Measurements from ENCODE around the gene RNF214.

Gene RNF214

GRCh38 chr11:117282956-117283355 is 50.5 kb downstream of the RNF214 start:
- DNase-seq (ENCODE audit: low read depth in 2 of 2): no peak

DNA sequence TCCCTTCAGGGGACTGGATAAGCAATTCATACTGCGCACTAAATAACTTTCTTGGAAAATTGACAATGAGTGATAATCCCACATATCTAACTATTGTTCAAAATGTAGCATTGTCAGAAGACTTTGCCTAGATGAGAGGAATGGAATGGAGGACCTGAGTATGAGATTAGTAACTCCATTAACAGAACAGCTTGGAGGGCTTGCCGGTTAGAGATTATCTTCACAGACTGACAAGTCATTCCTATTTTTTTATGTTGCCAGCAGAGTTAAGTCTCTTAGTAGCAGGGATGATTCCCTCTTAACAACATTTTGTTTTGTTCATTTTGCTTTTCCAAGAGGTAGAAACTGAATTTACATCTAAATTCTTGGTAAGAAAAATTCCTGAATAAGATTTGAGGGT is 51.6 kb downstream of the RNF214 start:
- no peak for DNase-seq (ENCODE audit: low read depth in 2 of 2)

DNA sequence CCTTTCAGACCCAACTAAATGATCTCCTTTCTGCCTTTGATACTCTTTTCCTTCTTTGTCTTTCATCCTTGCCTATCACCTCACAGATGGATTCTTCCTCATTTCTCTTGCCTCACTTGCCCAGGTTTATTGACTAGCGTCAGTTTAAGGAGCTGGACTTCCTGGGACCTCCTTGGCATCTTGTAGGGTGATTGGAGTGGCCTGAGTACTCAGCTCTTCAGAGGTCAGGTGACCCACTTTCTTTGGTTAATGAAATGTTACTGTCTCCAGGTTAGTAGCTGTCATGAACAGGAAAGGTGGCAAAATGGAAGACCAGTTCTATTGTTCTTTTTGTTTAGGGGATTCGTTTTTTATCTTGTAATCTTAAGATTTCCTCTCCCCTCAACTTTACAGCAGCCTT is 54.1 kb downstream of the RNF214 start:
- no peak for DNase-seq (ENCODE audit: low read depth in 2 of 2)

DNA sequence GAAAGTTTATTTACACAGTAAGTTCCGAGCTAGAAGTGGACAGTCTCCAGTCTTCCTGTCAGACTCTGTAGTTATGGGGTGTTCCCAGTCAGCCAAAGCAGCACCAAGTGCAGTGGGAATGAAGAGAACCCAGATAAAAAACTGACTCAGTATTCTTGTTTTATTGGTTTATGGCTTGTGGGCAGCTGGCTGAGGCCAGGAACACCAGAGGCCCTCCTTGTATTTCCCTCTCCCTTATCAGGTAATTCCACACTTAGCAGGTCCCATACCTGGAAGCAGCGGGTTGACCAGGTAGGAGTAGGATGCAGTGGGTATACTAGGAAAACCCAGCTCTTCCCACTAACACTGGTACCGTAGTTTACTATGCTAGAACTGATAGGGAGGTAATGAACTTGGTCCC is 55.2 kb downstream of the RNF214 start:
- DNase-seq (ENCODE audit: low read depth in 2 of 2): no peak

GRCh38 chr11:117289795-117290194 is 57.3 kb downstream of the RNF214 start:
- no peak for DNase-seq (ENCODE audit: low read depth in 2 of 2)

DNA sequence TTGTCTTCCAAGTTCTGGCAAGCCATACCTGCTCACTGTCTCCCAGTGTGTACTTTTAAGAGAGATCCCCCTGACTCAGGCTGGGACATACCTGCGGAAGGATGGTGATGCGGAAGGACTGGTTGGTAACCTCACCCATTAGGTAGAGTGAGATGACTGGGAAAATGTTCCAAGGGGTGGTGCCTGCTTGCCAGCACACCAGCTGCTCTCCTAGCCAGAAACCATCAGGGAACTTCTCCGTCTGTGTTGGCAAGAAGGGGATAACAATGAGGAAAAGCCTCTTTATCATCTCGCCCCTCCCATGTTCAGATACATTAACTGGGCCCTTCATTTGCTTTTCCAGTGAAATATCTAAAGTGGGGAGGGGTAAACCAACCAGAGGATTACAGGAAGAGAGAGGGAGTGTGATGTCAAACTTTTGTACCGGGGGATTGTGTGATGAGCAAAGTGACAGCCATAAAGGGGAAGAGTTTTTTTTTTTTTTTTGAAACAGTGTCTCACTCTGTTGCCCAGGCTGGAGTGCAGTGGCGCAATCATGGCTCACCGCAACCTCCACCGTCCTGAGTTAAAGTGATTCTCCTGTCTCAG is 58.4 kb downstream of the RNF214 start, which contains the start of gene BACE1-AS:
TSS of gene BACE1-AS (plus strand) at position 538 of the 588 bp plus-strand sequence.
- DNase-seq (ENCODE audit: low read depth in 2 of 2): no peak

GRCh38 chr11:117292616-117293015 is 60.1 kb downstream of the RNF214 start:
- DNase-seq (ENCODE audit: low read depth in 2 of 2): no peak

DNA sequence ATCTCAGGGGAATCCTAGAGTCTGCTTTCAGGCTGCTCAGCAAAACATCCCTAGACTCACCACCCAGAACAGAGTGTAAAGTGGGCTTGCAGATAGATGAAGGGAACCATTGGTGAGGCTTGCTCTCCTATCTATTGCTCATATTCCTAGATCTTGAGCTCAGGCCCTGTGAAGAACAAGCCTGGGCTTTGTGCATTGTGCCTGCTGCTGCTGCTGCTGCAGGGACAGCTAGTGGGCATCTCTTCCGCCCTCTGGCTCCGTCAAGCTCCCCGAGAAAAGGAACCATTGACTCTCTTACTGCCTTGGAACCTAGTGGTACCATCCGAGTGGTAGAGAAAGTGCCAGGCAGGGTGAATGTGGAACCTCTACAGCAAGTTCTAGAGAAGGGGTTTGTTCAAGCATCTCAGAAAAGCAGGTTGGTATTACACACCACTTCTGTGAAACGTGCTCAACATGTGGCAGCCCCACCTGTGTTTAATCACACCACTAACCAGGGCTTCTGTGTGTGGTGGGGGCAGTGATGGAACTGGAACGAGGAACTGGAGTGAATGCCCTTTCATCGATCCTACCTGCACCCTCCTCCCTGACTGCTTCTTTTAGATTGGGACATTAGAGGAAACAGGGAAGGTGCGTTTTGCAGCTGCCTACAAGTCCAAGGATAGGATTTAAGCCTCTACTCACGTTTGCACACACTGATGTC is 63.1 kb downstream of the RNF214 start:
- no peak for DNase-seq (ENCODE audit: low read depth in 2 of 2)

DNA sequence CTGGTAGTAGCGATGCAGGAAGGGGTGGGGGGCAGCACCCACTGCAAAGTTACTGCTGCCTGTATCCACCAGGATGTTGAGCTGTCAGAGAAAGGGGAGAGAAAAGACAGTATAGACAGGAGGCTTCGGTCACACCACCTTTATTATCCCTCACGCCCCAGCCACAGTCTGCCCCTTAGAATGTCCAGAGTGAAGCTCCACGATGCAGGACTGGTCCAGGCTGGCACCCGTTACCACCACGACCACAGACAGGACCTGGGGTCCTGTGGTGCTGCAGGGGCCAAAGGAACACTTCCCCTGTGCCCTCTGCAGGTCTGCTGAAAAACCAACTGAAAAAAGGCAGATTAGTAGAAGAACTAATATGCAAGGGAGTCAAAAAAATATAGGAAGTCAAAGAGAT is 64.4 kb downstream of the RNF214 start:
- no peak for DNase-seq (ENCODE audit: low read depth in 2 of 2)

- DNase-seq (ENCODE audit: low read depth in 2 of 2): no peak
Measured at GRCh38 chr11:117298195-117298594, 65.7 kb downstream of the RNF214 start.

DNA sequence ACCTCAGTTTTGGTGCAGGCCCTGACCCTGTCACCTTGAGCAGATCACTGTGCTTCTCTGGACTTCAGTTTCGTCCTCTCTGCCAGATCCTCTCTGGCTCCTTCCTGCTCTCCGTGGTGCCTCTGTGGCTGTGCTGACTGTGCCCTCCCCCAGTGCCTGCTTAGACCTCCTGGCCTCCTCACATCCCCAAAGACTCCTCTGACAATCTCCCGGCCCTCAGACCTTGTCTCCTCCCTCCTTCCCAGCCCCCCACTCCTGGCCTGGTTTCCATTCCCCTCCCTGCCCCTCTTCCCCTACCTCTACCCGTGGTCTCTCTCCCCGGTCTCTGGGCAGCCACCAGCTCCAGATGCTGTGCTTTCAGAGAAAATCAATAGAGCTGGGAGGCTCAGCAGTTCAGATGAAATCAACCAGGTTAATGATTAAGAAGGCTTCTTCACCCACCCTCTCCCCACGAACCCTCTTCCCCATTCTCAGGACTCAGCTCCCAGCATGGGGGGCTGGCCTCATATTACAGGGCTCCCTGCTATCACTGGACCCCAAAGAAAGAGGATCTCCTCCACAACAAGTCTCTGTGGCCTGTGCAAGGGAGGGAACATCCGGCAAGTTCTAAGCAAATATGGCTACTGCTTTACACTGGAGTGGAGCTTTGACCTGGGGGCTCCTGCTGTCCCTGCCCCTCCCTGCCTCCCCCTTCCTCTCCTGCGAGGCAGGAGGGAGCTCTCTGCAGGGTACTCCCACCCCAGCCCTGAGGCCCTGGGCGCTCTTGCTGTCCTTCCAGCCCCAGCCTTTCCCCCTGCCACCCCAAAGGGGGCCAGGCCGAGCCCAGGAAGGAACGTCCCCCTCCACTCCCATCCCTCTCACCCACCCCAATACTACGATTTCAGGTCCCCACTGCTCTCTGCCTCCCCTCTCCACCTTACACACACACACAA is 67.1 kb downstream of the RNF214 start:
- no peak for DNase-seq (ENCODE audit: low read depth in 2 of 2)

DNA sequence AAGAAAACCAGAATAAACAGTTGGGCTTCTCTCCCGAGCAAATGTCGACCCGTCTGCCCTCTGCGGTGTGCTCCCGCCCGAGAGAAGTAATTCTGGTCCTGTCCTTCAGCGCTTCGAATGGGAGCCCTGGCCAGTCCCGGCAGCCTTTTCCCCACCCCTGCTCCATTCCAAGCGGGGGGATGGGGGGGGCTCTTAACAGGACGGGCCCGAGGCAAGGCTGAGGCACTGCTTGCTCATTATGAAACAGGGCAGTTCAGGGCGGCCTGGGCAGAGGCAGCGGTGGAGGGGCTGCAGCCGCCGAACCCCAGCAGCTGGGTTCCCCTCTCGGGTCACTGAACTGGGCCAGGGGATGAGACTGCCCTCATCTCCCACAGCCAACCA is 67.8 kb downstream of the RNF214 start:
- DNase-seq (ENCODE audit: low read depth in 2 of 2): no peak

DNA sequence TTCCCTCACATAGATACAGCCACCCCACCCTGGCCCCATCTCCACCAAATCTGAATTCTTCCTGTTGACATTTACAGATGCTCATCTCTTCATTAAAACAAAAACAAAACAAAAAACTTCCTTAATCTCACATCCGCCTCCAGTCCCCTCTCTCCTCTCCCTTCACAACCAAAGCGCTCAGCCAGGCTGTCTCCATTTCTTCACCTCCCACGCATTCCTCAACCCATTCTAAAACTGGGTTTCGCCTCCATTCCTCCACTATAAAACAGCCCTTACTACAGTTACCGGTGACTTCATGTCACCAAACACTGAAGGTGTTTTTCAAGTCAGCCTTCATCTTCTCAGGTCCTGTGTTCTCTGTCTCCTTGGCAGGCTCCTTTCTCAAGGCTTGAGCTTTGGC is 68.3 kb downstream of the RNF214 start:
- DNase-seq (ENCODE audit: low read depth in 2 of 2): no peak

DNA sequence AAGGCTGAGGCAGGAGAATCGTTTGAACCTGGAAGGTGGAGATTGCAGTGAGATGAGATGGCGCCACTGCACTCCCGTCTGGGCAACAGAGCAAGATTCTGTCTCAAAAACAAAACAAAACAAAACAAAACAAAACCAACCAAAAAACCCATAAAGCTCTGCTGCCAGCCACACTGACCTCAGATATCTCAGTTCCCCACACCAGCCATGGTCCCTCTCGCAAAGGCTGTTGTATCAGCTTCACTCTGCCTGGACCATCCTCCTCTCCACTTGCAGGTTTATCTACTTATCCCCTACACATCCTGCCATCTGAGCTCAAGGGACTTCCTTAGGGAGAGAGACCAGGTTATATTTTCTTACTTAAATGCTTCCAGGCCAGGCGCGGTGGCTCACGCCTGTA is 69.8 kb downstream of the RNF214 start:
- DNase-seq (ENCODE audit: low read depth in 2 of 2): no peak

DNA sequence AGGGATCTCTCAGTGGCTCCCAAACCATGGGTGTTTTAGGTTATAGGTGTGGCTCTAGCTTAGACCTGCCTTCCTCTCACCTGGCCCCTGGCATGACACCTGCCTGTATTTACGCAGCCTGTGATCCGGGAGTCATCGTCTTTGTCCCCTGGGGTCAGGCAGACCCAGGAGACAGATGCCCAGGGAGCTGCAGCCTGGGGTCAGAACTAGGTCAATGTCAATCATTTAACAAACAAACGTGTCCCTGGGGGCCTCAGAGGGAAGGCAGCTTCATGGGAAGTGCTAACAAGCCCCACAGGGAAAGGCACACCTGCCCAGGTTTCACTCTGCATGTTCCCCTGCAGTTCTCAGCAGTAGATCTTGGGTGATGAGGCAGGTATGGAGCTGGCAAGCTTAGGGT is 70.6 kb downstream of the RNF214 start:
- DNase-seq (ENCODE audit: low read depth in 2 of 2): no peak

- DNase-seq (ENCODE audit: low read depth in 2 of 2): no peak
Measured at GRCh38 chr11:117303646-117304315, 71.3 kb downstream of the RNF214 start.

DNA sequence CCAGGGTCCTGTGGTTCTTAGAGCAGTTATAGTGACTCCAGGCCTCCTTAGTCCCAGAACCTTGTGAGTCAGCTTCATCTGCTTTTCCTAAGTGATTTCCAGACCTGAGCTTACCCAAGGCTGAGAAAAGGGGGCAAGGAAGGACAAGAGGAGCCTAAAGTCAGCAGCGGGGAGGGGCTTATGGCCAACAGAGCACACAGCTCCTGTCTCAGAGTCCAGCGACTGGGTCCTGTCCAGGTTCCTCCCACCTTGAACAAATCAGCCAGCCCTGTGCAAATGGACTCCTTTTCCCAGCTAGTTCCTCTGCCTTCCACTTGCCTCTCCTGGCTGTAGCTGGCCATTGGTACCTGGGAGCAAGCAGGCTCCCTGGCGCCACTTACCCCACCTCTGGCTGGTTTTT is 72.7 kb downstream of the RNF214 start:
- DNase-seq (ENCODE audit: low read depth in 2 of 2): no peak

- DNase-seq (ENCODE audit: low read depth in 2 of 2): no peak
Measured at GRCh38 chr11:117309310-117309709, 76.8 kb downstream of the RNF214 start.

- DNase-seq (ENCODE audit: low read depth in 2 of 2): no peak
Measured at GRCh38 chr11:117313091-117313490, 80.6 kb downstream of the RNF214 start.

GRCh38 chr11:117313828-117314768 is 81.6 kb downstream of the RNF214 start:
- DNase-seq (ENCODE audit: low read depth in 2 of 2): no peak

GRCh38 chr11:117314840-117315239 is 82.4 kb downstream of the RNF214 start:
- no peak for DNase-seq (ENCODE audit: low read depth in 2 of 2)
